Activated naive CD4-positive, alpha-beta T cell treated with anti-CD3 and anti-CD28 coated beads for 36 hours (primary cell): ENCODE measurements around the gene HIP1R. TPM values are rescaled to one million over a fixed set of nuclear protein-coding genes. Genes with fewer than 3 reads are reported as not detected.

ENCODE experiments used
- CTCF ChIA-PET: fragments of 350-600 bp; sonication (Branson Sonifier 250); formaldehyde crosslinking; loops from one replicate; lab custom pipeline; 2021; ENCODE audit warnings: antibody characterized with exemption; lab: Charles Lee
- DNase-seq: peaks from one replicate; pipeline ENCODE4 v3.0.0-alpha.2; 2020
- H3K27ac Mint-ChIP-seq: one replicate; pipeline ENCODE4 v1.8.0; 2021; ENCODE audit warnings: mild to moderate bottlenecking, mixed read lengths
- H3K27me3 Mint-ChIP-seq: one replicate; pipeline ENCODE4 v1.8.0; 2021; ENCODE audit warnings: low read depth, mixed read lengths
- H3K36me3 Mint-ChIP-seq: one replicate; pipeline ENCODE4 v1.8.0; 2021; ENCODE audit warnings: low read depth, mixed read lengths
- H3K4me1 Mint-ChIP-seq: one replicate; pipeline ENCODE4 v1.8.0; 2021; ENCODE audit warnings: low read depth, mixed read lengths
- H3K4me3 Mint-ChIP-seq: one replicate; pipeline ENCODE4 v1.8.0; 2021; ENCODE audit warnings: mild to moderate bottlenecking, moderate library complexity, mixed read lengths
- H3K9me3 Mint-ChIP-seq: one replicate; pipeline ENCODE4 v1.8.0; 2021; ENCODE audit warnings: mixed read lengths
- intact Hi-C: fragments of 100-400 bp; cut with micrococcal nuclease; formaldehyde crosslinking; loops from one replicate; pipeline ENCODE4 v1.15.1; 2023
- total RNA-seq, 2 experiments: library from RNA; stranded (reverse); gene quantifications; one replicate each; pipeline ENCODE4 v1.2.3, GENCODE V29; 2021

Gene HIP1R
- total RNA-seq, 2 experiments from 2014 or later, result 18.5 to 21.2 TPM

- Mint-ChIP-seq H3K27ac (no peak overlapping the region), H3K36me3 (peaks cover 3% of the 10 kb centered on the region), H3K27me3 (no peaks in the 10 kb centered on the region), H3K4me3 (no peak overlapping the region), H3K4me1 (no peaks in the 10 kb centered on the region), H3K9me3 (no peaks in the 10 kb centered on the region)
- CTCF ChIA-PET, result interaction anchor here (0.6 to 10.4 kb wide), 18 partner anchors 11 to 444 kb away, joined by 3 to 185 read pairs (median 3); partner anchors contain the start of gene ABCB9
- DNase-seq, result no peak
- intact Hi-C loops, result loop anchor here (1.0 kb wide), 3 partner anchors 67 to 377 kb away; no protein-coding TSS in a partner anchor
These were observed 25.8 kb downstream of the HIP1R start for GRCh38 chr12:122860854-122861586.

GRCh38 chr12:122861587-122861970 is 26.3 kb downstream of the HIP1R start:
- Mint-ChIP-seq H3K27ac (no peak overlapping the region), H3K9me3 (no peaks in the 10 kb centered on the region)
- intact Hi-C loops, result no loop called here

DNA sequence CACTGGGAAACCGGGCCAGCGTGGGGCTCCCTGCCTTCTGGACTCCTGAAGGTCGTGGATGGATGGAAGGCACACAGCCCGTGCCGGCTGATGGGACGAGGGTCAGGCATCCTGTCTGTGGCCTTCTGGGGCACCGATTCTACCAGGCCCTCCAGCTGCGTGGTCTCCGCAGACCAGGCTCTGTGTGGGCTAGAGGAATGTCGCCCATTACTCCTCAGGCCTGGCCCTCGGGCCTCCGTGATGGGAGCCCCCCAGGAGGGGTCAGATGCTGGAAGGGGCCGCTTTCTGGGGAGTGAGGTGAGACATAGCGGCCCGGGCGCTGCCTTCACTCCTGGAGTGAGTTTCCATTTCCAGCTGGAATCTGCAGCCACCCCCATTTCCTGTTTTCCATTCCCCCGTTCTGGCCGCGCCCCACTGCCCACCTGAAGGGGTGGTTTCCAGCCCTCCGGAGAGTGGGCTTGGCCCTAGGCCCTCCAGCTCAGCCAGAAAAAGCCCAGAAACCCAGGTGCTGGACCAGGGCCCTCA is 26.9 kb downstream of the HIP1R start:
- H3K4me3 Mint-ChIP-seq, result no peak overlapping the region
- H3K27me3 Mint-ChIP-seq, result no peaks in the 10 kb centered on the region
- DNase-seq, result no peak
- H3K9me3 Mint-ChIP-seq, result no peaks in the 10 kb centered on the region
- CTCF ChIA-PET, result interaction anchor here (0.5 to 10.4 kb wide), 10 partner anchors 8 to 445 kb away, joined by 3 to 185 read pairs (median 4); partner anchors contain the start of gene ABCB9
- H3K4me1 Mint-ChIP-seq, result no peaks in the 10 kb centered on the region
- peaks cover 7% of the 10 kb centered on the region for H3K36me3 Mint-ChIP-seq
- H3K27ac Mint-ChIP-seq, result no peak overlapping the region
- intact Hi-C loops, result no loop called here

More at GRCh38 chr12:122861587-122861970, 26.3 kb downstream of the HIP1R start:
- CTCF ChIA-PET, result interaction anchor here (0.5 to 10.4 kb wide), 12 partner anchors 8 to 444 kb away, joined by 3 to 185 read pairs (median 4); partner anchors contain the start of gene ABCB9
- no peaks in the 10 kb centered on the region for H3K27me3 Mint-ChIP-seq
- no peak overlapping the region for H3K4me3 Mint-ChIP-seq
- H3K4me1 Mint-ChIP-seq, result no peaks in the 10 kb centered on the region
- H3K36me3 Mint-ChIP-seq, result peaks cover 3% of the 10 kb centered on the region
- no peak for DNase-seq

GRCh38 chr12:122862872-122863701 is 27.8 kb downstream of the HIP1R start:
- H3K27me3 Mint-ChIP-seq, result no peaks in the 10 kb centered on the region
- H3K4me1 Mint-ChIP-seq, result no peaks in the 10 kb centered on the region
- CTCF ChIA-PET, result interaction anchor here (1.0 to 10.4 kb wide), 3 partner anchors 70 to 87 kb away, joined by 3 to 185 read pairs (median 4); no protein-coding TSS in a partner anchor
- DNase-seq, result no peak
- H3K27ac Mint-ChIP-seq, result no peak overlapping the region
- H3K9me3 Mint-ChIP-seq, result no peaks in the 10 kb centered on the region
- intact Hi-C loops, result no loop called here
- no peak overlapping the region for H3K4me3 Mint-ChIP-seq
- peaks cover 7% of the 10 kb centered on the region for H3K36me3 Mint-ChIP-seq

DNA sequence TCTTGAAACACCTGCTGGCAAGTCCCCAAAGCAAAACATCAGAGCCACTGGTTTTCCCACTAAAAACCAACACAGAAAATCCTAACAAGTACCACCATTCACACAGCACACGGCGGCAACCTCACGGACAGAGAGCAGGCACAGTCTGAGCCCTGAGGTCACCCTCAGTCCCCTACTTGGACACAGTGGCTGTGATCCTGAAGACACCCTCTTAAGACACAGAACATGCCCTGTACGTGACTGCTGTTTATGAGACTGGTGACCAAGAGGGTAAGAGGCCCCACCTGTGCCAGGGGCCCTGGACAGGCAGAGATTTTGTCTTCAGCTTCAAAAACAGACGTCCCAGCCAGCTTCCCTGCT is 29.6 kb downstream of the HIP1R start:
- no peaks in the 10 kb centered on the region for H3K27me3 Mint-ChIP-seq
- CTCF ChIA-PET, result interaction anchor here (0.9 to 10.4 kb wide), 6 partner anchors 16 to 105 kb away, joined by 3 to 185 read pairs (median 4); no protein-coding TSS in a partner anchor
- intact Hi-C loops, result no loop called here
- no peaks in the 10 kb centered on the region for H3K4me1 Mint-ChIP-seq
- no peaks in the 10 kb centered on the region for H3K9me3 Mint-ChIP-seq
- peaks cover 20% of the 10 kb centered on the region for H3K36me3 Mint-ChIP-seq
- H3K4me3 Mint-ChIP-seq, result no peak overlapping the region
- no peak overlapping the region for H3K27ac Mint-ChIP-seq
- no peak for DNase-seq

DNA sequence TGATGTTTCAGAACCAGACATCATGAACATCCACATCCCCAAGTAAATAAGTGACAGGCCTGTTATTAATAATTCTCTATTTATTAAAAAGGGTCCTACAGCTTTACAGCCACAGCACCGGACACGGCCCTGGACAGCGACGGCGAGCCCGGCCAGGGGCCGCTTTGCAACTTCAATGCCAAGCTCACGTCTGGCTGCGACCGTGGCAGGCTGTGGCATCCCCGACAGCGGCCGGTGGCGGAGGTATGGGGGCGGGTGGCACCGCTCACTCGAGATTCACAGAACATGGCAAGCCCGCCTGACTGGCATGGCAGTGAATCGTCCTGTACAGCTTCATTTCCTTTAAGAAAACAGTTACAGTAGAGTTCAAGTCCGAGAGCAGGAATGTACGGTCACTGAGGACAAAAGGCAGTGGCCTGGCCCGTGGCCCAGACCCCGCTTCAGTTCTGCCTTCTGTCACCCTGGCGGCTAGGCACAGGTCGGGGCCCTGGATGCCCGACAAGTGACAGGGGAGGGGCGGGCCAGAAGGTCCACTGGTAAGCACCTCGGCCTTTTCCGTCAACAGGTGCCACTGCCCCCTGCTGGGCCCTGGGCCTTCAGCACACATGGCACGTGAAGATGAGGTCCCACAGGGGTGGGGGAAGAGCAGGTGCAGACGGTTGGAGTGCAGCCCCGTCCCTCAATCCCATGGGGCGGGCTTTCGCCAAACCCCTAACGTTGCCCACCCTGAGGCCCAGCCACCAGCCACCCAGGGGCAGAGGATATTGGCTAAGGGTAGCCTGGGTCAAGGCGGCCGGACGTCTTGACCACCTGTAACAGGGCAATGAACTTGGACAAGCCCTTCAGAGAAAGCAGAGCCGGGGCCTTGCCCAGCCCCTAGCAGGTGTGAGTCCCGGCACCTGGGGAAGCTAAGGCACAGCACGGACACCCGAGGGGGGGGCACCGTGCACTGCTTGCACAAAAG is 30.3 kb downstream of the HIP1R start:
- peaks cover 25% of the 10 kb centered on the region for H3K36me3 Mint-ChIP-seq
- H3K27ac Mint-ChIP-seq, result no peak overlapping the region
- H3K4me3 Mint-ChIP-seq, result no peak overlapping the region
- H3K4me1 Mint-ChIP-seq, result no peaks in the 10 kb centered on the region
- DNase-seq, result peak; percentile 35
- no peaks in the 10 kb centered on the region for H3K27me3 Mint-ChIP-seq
- CTCF ChIA-PET, result interaction anchor here (0.9 to 10.4 kb wide), 7 partner anchors 16 to 106 kb away, joined by 3 to 185 read pairs (median 4); no protein-coding TSS in a partner anchor
- no peaks in the 10 kb centered on the region for H3K9me3 Mint-ChIP-seq
- intact Hi-C loops, result no loop called here

DNA sequence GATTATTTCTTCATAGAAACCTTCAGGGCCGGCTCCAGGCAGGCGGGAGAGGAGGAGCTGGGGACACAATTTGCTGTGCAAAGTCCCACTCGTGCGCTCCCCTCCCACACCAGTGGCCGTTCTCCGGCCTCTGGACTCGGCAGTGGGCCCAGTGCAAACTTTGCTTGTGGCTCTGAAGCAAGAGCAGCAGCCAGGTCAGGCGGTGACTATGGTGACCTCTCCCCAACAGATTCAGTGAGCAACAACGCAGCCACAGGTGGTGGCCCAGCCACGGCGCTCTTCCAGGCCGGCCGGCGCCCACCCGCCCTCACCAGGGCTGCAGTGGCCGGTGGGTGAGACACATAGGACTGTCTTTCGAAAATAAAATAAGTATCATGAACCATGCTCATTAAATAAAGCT is 31.1 kb downstream of the HIP1R start:
- CTCF ChIA-PET, result interaction anchor here (1.1 kb wide), 1 partner anchor 80 kb away, joined by 4 read pairs; no protein-coding TSS in a partner anchor
- intact Hi-C loops, result no loop called here
- no peak overlapping the region for H3K27ac Mint-ChIP-seq
- DNase-seq, result no peak
- peaks cover 6% of the 10 kb centered on the region for H3K4me1 Mint-ChIP-seq
- no peaks in the 10 kb centered on the region for H3K9me3 Mint-ChIP-seq
- peaks cover 28% of the 10 kb centered on the region for H3K36me3 Mint-ChIP-seq
- no peaks in the 10 kb centered on the region for H3K27me3 Mint-ChIP-seq
- H3K4me3 Mint-ChIP-seq, result no peak overlapping the region

- H3K4me1 Mint-ChIP-seq, result peaks cover 13% of the 10 kb centered on the region
- no peak overlapping the region for H3K4me3 Mint-ChIP-seq
- H3K36me3 Mint-ChIP-seq, result peaks cover 28% of the 10 kb centered on the region
- H3K27ac Mint-ChIP-seq, result no peak overlapping the region
- CTCF ChIA-PET, result interaction anchor here (1.1 to 1.6 kb wide), 2 partner anchors 73 to 79 kb away, joined by 3 to 4 read pairs; no protein-coding TSS in a partner anchor
- H3K9me3 Mint-ChIP-seq, result no peaks in the 10 kb centered on the region
- intact Hi-C loops, result no loop called here
- no peak for DNase-seq
- peaks cover 4% of the 10 kb centered on the region for H3K27me3 Mint-ChIP-seq
These were observed 31.8 kb downstream of the HIP1R start for GRCh38 chr12:122866950-122867607.

- CTCF ChIA-PET, result interaction anchor here (1.1 to 1.6 kb wide), 2 partner anchors 74 to 85 kb away, joined by 3 read pairs; no protein-coding TSS in a partner anchor
- H3K27me3 Mint-ChIP-seq, result peaks cover 8% of the 10 kb centered on the region
- no peak overlapping the region for H3K4me3 Mint-ChIP-seq
- H3K36me3 Mint-ChIP-seq, result peaks cover 28% of the 10 kb centered on the region
- no peak overlapping the region for H3K27ac Mint-ChIP-seq
- no peak for DNase-seq
- H3K9me3 Mint-ChIP-seq, result no peaks in the 10 kb centered on the region
- peaks cover 21% of the 10 kb centered on the region for H3K4me1 Mint-ChIP-seq
- intact Hi-C loops, result no loop called here
These were observed 32.6 kb downstream of the HIP1R start for GRCh38 chr12:122867691-122868461.

DNA sequence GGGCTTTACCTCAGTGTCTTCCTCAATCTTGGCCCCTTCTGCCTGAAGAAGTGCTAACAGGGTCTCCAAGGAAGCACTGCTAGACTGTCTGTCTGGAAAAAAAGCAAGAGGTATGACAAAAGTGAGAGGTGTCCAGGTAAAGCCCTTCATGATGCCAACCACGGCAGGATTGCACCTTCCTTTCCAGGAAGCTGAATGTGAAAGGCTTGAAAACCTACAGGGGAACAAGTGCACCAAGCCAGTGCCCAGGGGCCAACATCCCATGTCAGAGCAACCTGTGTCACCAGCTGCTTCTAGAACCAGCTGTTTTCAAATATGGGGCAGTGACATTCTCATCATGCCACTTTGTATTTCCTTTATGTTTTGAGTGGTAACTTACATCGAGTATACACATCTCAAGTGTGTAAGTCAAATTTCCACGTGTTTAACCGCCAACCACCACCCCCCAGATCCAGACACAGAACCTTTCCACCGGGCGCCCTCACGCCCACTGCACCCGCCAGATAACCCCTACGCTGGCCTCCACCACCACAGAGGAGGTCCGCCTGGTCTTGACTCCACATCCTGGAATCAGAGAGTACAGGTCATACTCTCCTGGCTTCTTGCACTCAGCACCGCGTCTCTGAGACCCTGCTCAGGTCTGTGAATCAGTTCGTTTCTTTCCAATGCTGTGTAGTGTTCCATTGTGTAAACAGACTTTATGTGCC is 33.4 kb downstream of the HIP1R start:
- DNase-seq, result no peak
- intact Hi-C loops, result no loop called here
- Mint-ChIP-seq H3K4me1 (peaks cover 29% of the 10 kb centered on the region), H3K4me3 (no peak overlapping the region), H3K27me3 (peaks cover 16% of the 10 kb centered on the region), H3K27ac (no peak overlapping the region), H3K36me3 (peaks cover 27% of the 10 kb centered on the region), H3K9me3 (no peaks in the 10 kb centered on the region)
- CTCF ChIA-PET, result interaction anchor here (1.1 to 1.6 kb wide), 2 partner anchors 75 to 84 kb away, joined by 3 read pairs; no protein-coding TSS in a partner anchor
